ENCODE data around the gene SIPA1L3. TPM values are rescaled to one million over a fixed set of nuclear protein-coding genes. Genes with fewer than 3 reads are reported as not detected.

The SIPA1L3 gene
- polyA plus RNA-seq, 1 donor from 2014 or later, result 2.8 TPM

- no peak overlapping the region for H3K9ac ChIP-seq (ENCODE audit: low read length)
- no peak for TF ChIP-seq CTCF (IDR thresholded peaks at IDR 0.05; ENCODE audit: poor library complexity, severe bottlenecking)
- no peak for TF ChIP-seq SMC3 (conservative IDR thresholded peaks at IDR 0.05; ENCODE audit: poor library complexity)
- TF ChIP-seq EZH2 (IDR thresholded peaks at IDR 0.05; ENCODE audit: borderline replicate concordance, insufficient read depth, low read length, poor library complexity, severe bottlenecking), result no peak
- H3K9me3 ChIP-seq (ENCODE audit: low read length), result no peaks in the 10 kb centered on the region
- H3K4me2 ChIP-seq (ENCODE audit: low read length), result no peak overlapping the region
- H3K79me2 ChIP-seq (replicated peaks; ENCODE audit: insufficient read depth, low read length), result no peaks in the 10 kb centered on the region
- no peaks in the 10 kb centered on the region for H3K27me3 ChIP-seq (ENCODE audit: insufficient read depth, low read depth, low read length)
- H4K20me1 ChIP-seq (ENCODE audit: insufficient read depth), result no peaks in the 10 kb centered on the region
- H3F3A ChIP-seq (ENCODE audit: insufficient read depth, low read length, poor library complexity, severe bottlenecking), result no peaks in the 10 kb centered on the region
- H2AFZ ChIP-seq (ENCODE audit: low read depth, low read length), result no peak overlapping the region
- no peak overlapping the region for H3K27ac ChIP-seq (ENCODE audit: low read length)
- H3K36me3 ChIP-seq (ENCODE audit: insufficient read depth, low read length), result no peaks in the 10 kb centered on the region
- H3K4me3 ChIP-seq (ENCODE audit: low read length), result no peak overlapping the region
- no peaks in the 10 kb centered on the region for H3K9me2 ChIP-seq (ENCODE audit: insufficient read depth, low read length)
Observed at GRCh38 chr19:38084196-38084595, 177.2 kb downstream of the SIPA1L3 start.

GRCh38 chr19:38089440-38089839, 182.4 kb downstream of the SIPA1L3 start:
- Histone ChIP-seq H3K4me3 (ENCODE audit: low read length) (no peak overlapping the region), H3K4me2 (ENCODE audit: low read length) (no peak overlapping the region), H2AFZ (ENCODE audit: low read depth, low read length) (no peak overlapping the region), H3K27ac (ENCODE audit: low read length) (no peak overlapping the region), H3F3A (ENCODE audit: insufficient read depth, low read length, poor library complexity, severe bottlenecking) (no peaks in the 10 kb centered on the region), H3K9ac (ENCODE audit: low read length) (no peak overlapping the region), H4K20me1 (ENCODE audit: insufficient read depth) (no peaks in the 10 kb centered on the region), H3K9me3 (ENCODE audit: low read length) (no peaks in the 10 kb centered on the region), H3K79me2 (replicated peaks; ENCODE audit: insufficient read depth, low read length) (no peaks in the 10 kb centered on the region), H3K9me2 (ENCODE audit: insufficient read depth, low read length) (no peaks in the 10 kb centered on the region), H3K36me3 (ENCODE audit: insufficient read depth, low read length) (no peaks in the 10 kb centered on the region), H3K27me3 (ENCODE audit: insufficient read depth, low read depth, low read length) (no peaks in the 10 kb centered on the region)
- no peak for TF ChIP-seq RAD21 (conservative IDR thresholded peaks at IDR 0.05)
- no peak for TF ChIP-seq SMC3 (conservative IDR thresholded peaks at IDR 0.05; ENCODE audit: poor library complexity)
- TF ChIP-seq TAF1 (IDR thresholded peaks at IDR 0.05; ENCODE audit: low read depth), result no peak
- no peak for TF ChIP-seq MXI1 (conservative IDR thresholded peaks at IDR 0.05; ENCODE audit: poor library complexity, severe bottlenecking)
- no peak for TF ChIP-seq EP300 (conservative IDR thresholded peaks at IDR 0.05; ENCODE audit: poor library complexity, severe bottlenecking)
- TF ChIP-seq EZH2 (IDR thresholded peaks at IDR 0.05; ENCODE audit: borderline replicate concordance, insufficient read depth, low read length, poor library complexity, severe bottlenecking), result no peak
- no peak for TF ChIP-seq CTCF (IDR thresholded peaks at IDR 0.05; ENCODE audit: poor library complexity, severe bottlenecking)
- TF ChIP-seq POLR2AphosphoS5 (IDR thresholded peaks at IDR 0.05), result no peak
- TF ChIP-seq REST (IDR thresholded peaks at IDR 0.05; ENCODE audit: borderline replicate concordance), result no peak

Measured in neural cell (in vitro differentiated cells).